Right lobe of liver (tissue), 4 donors: Measurements from ENCODE around the gene ZNF605.

Experiments used
- CTCF ChIP-seq, 4 donors: fragments of 200-600 bp in 3 of 4; fragments of 450-650 bp in 1 of 4; IDR thresholded peaks; one replicate each; pipeline versions ENCODE4 v1.5.1 to v1.8.0; 2016 to 2022; ENCODE audit warnings: antibody characterized with exemption in 4 of 4, mild to moderate bottlenecking in 2 of 4
- POLR2A ChIP-seq: fragments of 450-650 bp; IDR thresholded peaks from one replicate; pipeline ENCODE4 v1.6.1; 2017; ENCODE audit warnings: antibody characterized with exemption, mild to moderate bottlenecking
- donor health status: DM: no; HTN: no; CAD: no.
- donor health status: DM: no; HTN: no; CAD: no.
- donor health status: DM: no; HTN: yes; CAD: no.

- no peak for TF ChIP-seq POLR2A
- no peak for TF ChIP-seq CTCF (IDR thresholded peaks at IDR 0.05)
Observed at GRCh38 chr12:132872073-132872855, 83.8 kb downstream of the ZNF605 start.
